ENCODE results near the gene RAB11FIP2.
A peak's percentile ranks its signal among the peaks of the same experiment; 100 is the strongest.

The RAB11FIP2 gene

GRCh38 chr10:117968354-117969182, 78.2 kb downstream of the RAB11FIP2 start:
- in situ Hi-C loops (cut with HindIII; ENCODE audit: low sequenced_read_pairs): no loop called here
- TF ChIP-seq, protein P1, sequence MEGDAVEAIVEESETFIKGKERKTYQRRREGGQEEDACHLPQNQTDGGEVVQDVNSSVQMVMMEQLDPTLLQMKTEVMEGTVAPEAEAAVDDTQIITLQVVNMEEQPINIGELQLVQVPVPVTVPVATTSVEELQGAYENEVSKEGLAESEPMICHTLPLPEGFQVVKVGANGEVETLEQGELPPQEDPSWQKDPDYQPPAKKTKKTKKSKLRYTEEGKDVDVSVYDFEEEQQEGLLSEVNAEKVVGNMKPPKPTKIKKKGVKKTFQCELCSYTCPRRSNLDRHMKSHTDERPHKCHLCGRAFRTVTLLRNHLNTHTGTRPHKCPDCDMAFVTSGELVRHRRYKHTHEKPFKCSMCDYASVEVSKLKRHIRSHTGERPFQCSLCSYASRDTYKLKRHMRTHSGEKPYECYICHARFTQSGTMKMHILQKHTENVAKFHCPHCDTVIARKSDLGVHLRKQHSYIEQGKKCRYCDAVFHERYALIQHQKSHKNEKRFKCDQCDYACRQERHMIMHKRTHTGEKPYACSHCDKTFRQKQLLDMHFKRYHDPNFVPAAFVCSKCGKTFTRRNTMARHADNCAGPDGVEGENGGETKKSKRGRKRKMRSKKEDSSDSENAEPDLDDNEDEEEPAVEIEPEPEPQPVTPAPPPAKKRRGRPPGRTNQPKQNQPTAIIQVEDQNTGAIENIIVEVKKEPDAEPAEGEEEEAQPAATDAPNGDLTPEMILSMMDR (IDR thresholded peaks at IDR 0.05; ENCODE audit: low read depth, low read length): no peak

GRCh38 chr10:117967149-117967650, 79.5 kb downstream of the RAB11FIP2 start:
- TF ChIP-seq, protein P1 (IDR thresholded peaks at IDR 0.05; ENCODE audit: low read depth, low read length): no peak
- no peak for DNase-seq (ENCODE audit: low read depth, low spot score)
- H3K4me3 ChIP-seq (ENCODE audit: low read depth, low read length): no peak overlapping the region
- in situ Hi-C loops (cut with HindIII; ENCODE audit: low sequenced_read_pairs): no loop called here

More at GRCh38 chr10:117968354-117969182, 78.2 kb downstream of the RAB11FIP2 start:
- H3K4me3 ChIP-seq (ENCODE audit: low read depth, low read length): no peak overlapping the region
- DNase-seq (ENCODE audit: low read depth, low spot score): no peak

- no peak overlapping the region for H3K4me3 ChIP-seq (ENCODE audit: low read depth, low read length)
- no peak for DNase-seq (ENCODE audit: low read depth, low spot score)
- TF ChIP-seq, protein P1 (IDR thresholded peaks at IDR 0.05; ENCODE audit: low read depth, low read length): no peak
- in situ Hi-C loops (cut with HindIII; ENCODE audit: low sequenced_read_pairs): no loop called here
Measured at GRCh38 chr10:117965984-117966383, 80.8 kb downstream of the RAB11FIP2 start.

DNA sequence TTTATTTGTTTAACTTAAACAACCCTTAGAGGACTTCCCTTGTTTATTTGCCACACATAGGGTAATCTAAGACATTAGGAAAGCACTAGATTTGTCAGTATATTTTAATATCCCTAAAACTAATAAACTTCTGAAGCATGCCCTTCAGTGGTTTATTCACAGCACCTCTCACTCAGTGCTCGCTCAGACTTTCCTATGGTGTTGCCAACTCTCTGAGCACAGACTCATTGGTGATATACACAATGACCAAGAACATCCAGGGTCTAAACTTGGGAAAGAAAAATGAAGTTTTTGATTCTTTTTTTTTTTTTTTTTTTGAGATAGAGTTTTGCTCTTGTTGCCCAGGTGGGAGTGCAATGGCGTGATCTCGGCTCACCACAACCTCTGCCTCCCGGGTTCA, 82.2 kb downstream of the RAB11FIP2 start:
- TF ChIP-seq, protein P1 (IDR thresholded peaks at IDR 0.05; ENCODE audit: low read depth, low read length): no peak
- no peak for DNase-seq (ENCODE audit: low read depth, low spot score)
- no peak overlapping the region for H3K4me3 ChIP-seq (ENCODE audit: low read depth, low read length)
- in situ Hi-C loops (cut with HindIII; ENCODE audit: low sequenced_read_pairs): no loop called here

DNA sequence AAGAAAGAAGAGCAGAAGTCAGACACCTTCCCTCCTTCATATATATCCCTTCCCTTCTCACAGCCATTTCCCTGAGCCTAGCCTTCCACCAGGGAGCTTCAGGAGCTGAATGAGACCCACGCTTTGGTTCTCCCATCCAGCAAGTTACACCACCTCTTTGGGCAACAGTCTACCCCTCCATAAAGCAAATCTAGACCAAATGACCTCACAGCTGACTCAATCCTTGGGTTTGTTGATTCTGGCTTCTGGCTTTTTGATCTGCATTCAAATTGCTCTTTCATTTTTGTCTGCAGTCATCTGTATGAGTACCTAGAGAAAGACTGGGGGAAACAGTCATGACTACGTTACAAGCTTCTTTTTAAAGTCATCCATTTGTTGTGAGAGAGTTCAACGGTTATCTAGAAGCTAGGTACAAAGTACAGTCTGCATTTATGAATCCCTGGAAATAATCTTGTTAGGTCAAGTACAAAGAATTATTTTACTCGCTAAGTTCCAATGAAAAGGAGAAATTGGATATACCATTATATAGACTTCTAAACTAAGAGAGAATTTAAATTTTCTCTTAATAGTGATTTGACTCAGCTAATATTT, 86.3 kb downstream of the RAB11FIP2 start:
- peak; percentile 42 for DNase-seq (ENCODE audit: low read depth, low spot score)
- TF ChIP-seq, protein P1 (IDR thresholded peaks at IDR 0.05; ENCODE audit: low read depth, low read length): no peak
- no peak overlapping the region for H3K4me3 ChIP-seq (ENCODE audit: low read depth, low read length)
- in situ Hi-C loops (cut with HindIII; ENCODE audit: low sequenced_read_pairs): no loop called here

GRCh38 chr10:117956972-117957371, 89.8 kb downstream of the RAB11FIP2 start:
- DNase-seq (ENCODE audit: low read depth, low spot score): no peak
- TF ChIP-seq, protein P1 (IDR thresholded peaks at IDR 0.05; ENCODE audit: low read depth, low read length): no peak
- in situ Hi-C loops (cut with HindIII; ENCODE audit: low sequenced_read_pairs): no loop called here
- H3K4me3 ChIP-seq (ENCODE audit: low read depth, low read length): no peak overlapping the region
